ENCODE results near the gene GPR146. TPM values are rescaled to one million over a fixed set of nuclear protein-coding genes. Genes with fewer than 3 reads are reported as not detected.
A peak's percentile ranks its signal among the peaks of the same experiment; 100 is the strongest.

Gene GPR146
- total and polyA plus RNA-seq, 2 of the 13 experiments (the other 11 are each of a cell fraction or from before 2014, with no cell fraction given) = 2.0 to 15.9 TPM

- TF ChIP-seq SNAPC4 (CRISPR knock-in tag; IDR thresholded peaks at IDR 0.05) (0 out of 2 replicates have a peak, but pooled peaks have one; percentile 54), NR2F1 (CRISPR knock-in tag; IDR thresholded peaks at IDR 0.05) (peak in 1 of 2 experiments; percentile 58; a peak in 2 of 4 replicates), ZSCAN22 (CRISPR knock-in tag; IDR thresholded peaks at IDR 0.05) (no peak), ZNF703 (CRISPR knock-in tag; IDR thresholded peaks at IDR 0.05; ENCODE audit: borderline replicate concordance) (no peak; the same call in 1 of the 2 replicates), MNT (IDR thresholded peaks at IDR 0.05) (peak; percentile 35; the same call in 1 of the 2 replicates), NPAS2 (CRISPR knock-in tag; IDR thresholded peaks at IDR 0.05; ENCODE audit: borderline replicate concordance) (no peak), ZNF33B (CRISPR knock-in tag; IDR thresholded peaks at IDR 0.05) (no peak), SNAPC2 (CRISPR knock-in tag; IDR thresholded peaks at IDR 0.05) (no peak), ZNF343 (CRISPR knock-in tag; IDR thresholded peaks at IDR 0.05) (0 out of 2 replicates have a peak, but pooled peaks have one; percentile 76), JUNB (CRISPR knock-in tag; IDR thresholded peaks at IDR 0.05; ENCODE audit: borderline replicate concordance) (no peak), RXRB (CRISPR knock-in tag; IDR thresholded peaks at IDR 0.05; ENCODE audit: borderline replicate concordance) (peak; percentile 74; the same call in 1 of the 2 replicates), ZNF704 (CRISPR knock-in tag; IDR thresholded peaks at IDR 0.05; ENCODE audit: borderline replicate concordance) (no peak), SIX1 (CRISPR knock-in tag; IDR thresholded peaks at IDR 0.05; ENCODE audit: borderline replicate concordance) (no peak), CEBPB (IDR thresholded peaks at IDR 0.05; ENCODE audit: borderline replicate concordance, low read depth, low read length) (peak; percentile 78), ZNF124 (CRISPR knock-in tag; IDR thresholded peaks at IDR 0.05) (no peak), ZFP82 (CRISPR knock-in tag; IDR thresholded peaks at IDR 0.05; ENCODE audit: borderline replicate concordance) (no peak), ZSCAN9 (CRISPR knock-in tag; IDR thresholded peaks at IDR 0.05; ENCODE audit: borderline replicate concordance) (peak; percentile 39; the same call in 1 of the 2 replicates), POLR2AphosphoS5 (IDR thresholded peaks at IDR 0.05; ENCODE audit: low read depth, low read length) (peak; percentile 35), BRF2 (CRISPR knock-in tag; IDR thresholded peaks at IDR 0.05) (0 out of 2 replicates have a peak, but pooled peaks have one; percentile 63), ZNF292 (CRISPR knock-in tag; IDR thresholded peaks at IDR 0.05; ENCODE audit: borderline replicate concordance, low read depth) (peak; percentile 97)
These were observed 48.6 kb downstream of the GPR146 start (continued) for GRCh38 chr7:1092806-1093501.

Data from HepG2 (cell line).